H1 (cell line): ENCODE data around the gene CCL7. TPM values are rescaled to one million over a fixed set of nuclear protein-coding genes. Genes with fewer than 3 reads are reported as not detected.

Experiments
- CTCF ChIA-PET: fragments of 300-600 bp; sonication (Branson Sonifier 250); formaldehyde crosslinking; loops from one replicate; lab custom pipeline; 2021; ENCODE audit not compliant: partially characterized antibody; lab: Charles Lee
- POLR2A ChIA-PET: fragments of 300-600 bp; sonication (Branson Sonifier 250); formaldehyde crosslinking; loops from one replicate; lab custom pipeline; 2021; ENCODE audit warnings: inconsistent platforms; ENCODE audit not compliant: partially characterized antibody; lab: Charles Lee
- DNase-seq, 2 experiments: peaks; one replicate each; pipeline versions ENCODE4 v3.0.0 to v3.0.0-alpha.2; 2010 to 2022; ENCODE audit warnings: low spot score in 2 of 2, low read depth in 1 of 2, mixed read lengths in 1 of 2
- FAIRE-seq: peaks from 2 replicates; lab custom pipeline; 2011; peaks lifted over from hg19 to GRCh38; lab: Jason Lieb, UNC
- H2AFZ ChIP-seq: 2 replicates; pipeline ENCODE4 v1.8.1; 2012; ENCODE audit warnings: low read length, inconsistent platforms
- H2AK5ac ChIP-seq: 2 replicates; pipeline ENCODE4 v1.6.1; 2013; ENCODE audit warnings: low read depth, low read length
- H2BK120ac ChIP-seq: replicated peaks from 2 replicates; pipeline ENCODE3; 2013; ENCODE audit warnings: low read depth, low read length, inconsistent platforms
- H2BK12ac ChIP-seq: 2 replicates; pipeline ENCODE4 v1.6.1; 2013; ENCODE audit warnings: low read depth, low read length
- H2BK15ac ChIP-seq: 2 replicates; pipeline ENCODE4 v1.6.1; 2013; ENCODE audit warnings: low read length
- H2BK20ac ChIP-seq: 2 replicates; pipeline ENCODE4 v1.6.1; 2013; ENCODE audit warnings: low read length
- H2BK5ac ChIP-seq: 2 replicates; pipeline ENCODE4 v1.6.1; 2013; ENCODE audit warnings: low read depth, low read length
- H3K14ac ChIP-seq: 2 replicates; pipeline ENCODE4 v1.6.1; 2013; ENCODE audit warnings: inconsistent platforms; ENCODE audit not compliant: insufficient read length
- H3K18ac ChIP-seq: 2 replicates; pipeline ENCODE4 v1.6.1; 2013; ENCODE audit warnings: low read length; ENCODE audit errors: extremely low read depth
- H3K23ac ChIP-seq: 2 replicates; pipeline ENCODE4 v1.6.1; 2013; ENCODE audit warnings: inconsistent platforms; ENCODE audit not compliant: insufficient read length
- H3K23me2 ChIP-seq: 2 replicates; pipeline ENCODE4 v1.6.1; 2013; ENCODE audit warnings: low read depth, low read length
- H3K27ac ChIP-seq: 2 replicates; pipeline ENCODE4 v1.6.1; 2011; ENCODE audit warnings: low read depth, low read length, inconsistent platforms
- H3K27me3 ChIP-seq, 4 experiments: replicated peaks in 1 of 4; 1 replicate in 1 of 4; 2 replicates in 3 of 4; pipeline versions ENCODE4 v1.6.1 to v1.8.1; 2011 to 2013; ENCODE audit warnings: low read length in 3 of 4, mild to moderate bottlenecking in 3 of 4, inconsistent platforms in 2 of 4, mixed read lengths in 2 of 4, moderate library complexity in 1 of 4; ENCODE audit not compliant: control insufficient read depth in 3 of 4, insufficient read depth in 3 of 4; ENCODE audit errors: extremely low read depth in 1 of 4
- H3K36me3 ChIP-seq, 4 experiments: 2 replicates each; pipeline versions ENCODE4 v1.6.1 to v1.8.1; 2011 to 2013; ENCODE audit warnings: mild to moderate bottlenecking in 4 of 4, low read length in 3 of 4, moderate library complexity in 2 of 4, control low read depth in 1 of 4, inconsistent platforms in 1 of 4; ENCODE audit not compliant: insufficient read depth in 4 of 4, control insufficient read depth in 2 of 4
- H3K4ac ChIP-seq: replicated peaks from 2 replicates; pipeline ENCODE3; 2013; ENCODE audit warnings: low read length, low read depth, mixed read lengths, inconsistent platforms; ENCODE audit not compliant: insufficient read length
- H3K4me1 ChIP-seq, 4 experiments: replicated peaks in 1 of 4; 1 replicate in 1 of 4; 2 replicates in 3 of 4; pipeline versions ENCODE4 v1.6.1 to v1.8.1; 2011 to 2013; ENCODE audit warnings: low read length in 3 of 4, inconsistent platforms in 2 of 4, mixed read lengths in 1 of 4; ENCODE audit not compliant: insufficient read depth in 4 of 4, control insufficient read depth in 3 of 4
- H3K4me2 ChIP-seq, 2 experiments: 2 replicates each; pipeline versions ENCODE4 v1.6.1 to v1.8.1; 2011 to 2013; ENCODE audit warnings: low read depth in 2 of 2, low read length in 2 of 2, control low read depth in 1 of 2, inconsistent platforms in 1 of 2, mild to moderate bottlenecking in 1 of 2; ENCODE audit not compliant: insufficient read depth in 1 of 2
- H3K4me3 ChIP-seq, 4 experiments: fragments of 200-600, 300-600 bp in 1 of 4; sonication (generic), shearing (Covaris generic), sonication (Bioruptor Twin) in 1 of 4; 2 replicates each; pipeline versions ENCODE4 v1.5.1 to v1.8.1; 2011 to 2016; ENCODE audit warnings: low read length in 4 of 4, low read depth in 3 of 4, control low read depth in 2 of 4, inconsistent platforms in 2 of 4, mild to moderate bottlenecking in 2 of 4, mixed read lengths in 1 of 4, moderate library complexity in 1 of 4; ENCODE audit not compliant: insufficient read depth in 2 of 4; ENCODE audit errors: extremely low read depth in 1 of 4
- H3K56ac ChIP-seq: replicated peaks from 2 replicates; pipeline ENCODE3; 2013; ENCODE audit warnings: low read depth, mild to moderate bottlenecking, mixed read lengths, low read length, inconsistent platforms; ENCODE audit not compliant: insufficient read length
- H3K79me1 ChIP-seq: 2 replicates; pipeline ENCODE4 v1.6.1; 2013; ENCODE audit warnings: low read depth, low read length, control low read depth
- H3K79me2 ChIP-seq, 2 experiments: 2 replicates each; pipeline versions ENCODE4 v1.6.1 to v1.8.1; 2012 to 2013; ENCODE audit warnings: low read length in 2 of 2, mild to moderate bottlenecking in 2 of 2, inconsistent platforms in 1 of 2; ENCODE audit not compliant: insufficient read depth in 2 of 2, control insufficient read depth in 1 of 2
- H3K9ac ChIP-seq, 4 experiments: replicated peaks in 1 of 4; 1 replicate in 1 of 4; 2 replicates in 3 of 4; pipeline versions ENCODE4 v1.6.1 to v1.8.1; 2011 to 2013; ENCODE audit warnings: low read depth in 3 of 4, low read length in 3 of 4, control low read depth in 2 of 4, mild to moderate bottlenecking in 2 of 4, moderate library complexity in 2 of 4, inconsistent platforms in 1 of 4; ENCODE audit errors: extremely low read depth in 1 of 4
- H3K9me3 ChIP-seq, 2 experiments: 2 replicates each; pipeline versions ENCODE4 v1.6.1 to v1.8.1; 2012 to 2013; ENCODE audit warnings: mild to moderate bottlenecking in 2 of 2, moderate library complexity in 2 of 2, control low read depth in 1 of 2, inconsistent platforms in 1 of 2, low read depth in 1 of 2, low read length in 1 of 2, mixed read lengths in 1 of 2; ENCODE audit not compliant: insufficient read depth in 2 of 2
- H4K20me1 ChIP-seq, 2 experiments: replicated peaks in 1 of 2; 2 replicates each; pipeline versions ENCODE3 to v1.8.1; 2011 to 2013; ENCODE audit warnings: inconsistent platforms in 2 of 2, low read length in 2 of 2, mild to moderate bottlenecking in 1 of 2; ENCODE audit not compliant: insufficient read depth in 2 of 2, control insufficient read depth in 1 of 2
- H4K5ac ChIP-seq: 2 replicates; pipeline ENCODE4 v1.6.1; 2013; ENCODE audit warnings: low read length, low read depth, mixed read lengths, inconsistent platforms; ENCODE audit not compliant: insufficient read length
- H4K8ac ChIP-seq: 2 replicates; pipeline ENCODE4 v1.8.0; 2013; ENCODE audit warnings: mild to moderate bottlenecking, moderate library complexity, low read length, inconsistent platforms; ENCODE audit not compliant: insufficient read depth; ENCODE audit errors: extremely low read depth
- H4K91ac ChIP-seq: replicated peaks from 2 replicates; pipeline ENCODE3; 2013; ENCODE audit warnings: low read length, mixed read lengths, inconsistent platforms; ENCODE audit not compliant: insufficient read length
- ATF3 ChIP-seq: IDR thresholded peaks from 2 replicates; pipeline ENCODE4 v1.6.1; 2011; ENCODE audit warnings: low read depth, mild to moderate bottlenecking, low read length; ENCODE audit not compliant: insufficient read depth
- GABPA ChIP-seq: IDR thresholded peaks from 2 replicates; pipeline ENCODE4 v1.6.1; 2011; ENCODE audit warnings: mild to moderate bottlenecking, low read length, moderate library complexity, borderline replicate concordance; ENCODE audit not compliant: insufficient read depth
- KDM1A ChIP-seq: fragments of 200-600, 300-600 bp; sonication (generic); IDR thresholded peaks from 2 replicates; pipeline ENCODE4 v1.7.1; 2016; ENCODE audit warnings: mild to moderate bottlenecking, low read length, borderline replicate concordance
- KDM4A ChIP-seq: IDR thresholded peaks from one replicate; pipeline ENCODE4 v1.7.1; 2012; ENCODE audit warnings: low read depth, mild to moderate bottlenecking, moderate library complexity, low read length, inconsistent platforms; ENCODE audit not compliant: severe bottlenecking
- NRF1 ChIP-seq: IDR thresholded peaks from 2 replicates; pipeline ENCODE4 v1.6.1; 2011; ENCODE audit warnings: mild to moderate bottlenecking, low read depth, low read length, improper control_type of control experiment
- POLR2A ChIP-seq, 2 experiments: IDR thresholded peaks; 1 replicate in 1 of 2; 2 replicates in 1 of 2; pipeline ENCODE4 v1.6.1; 2011; ENCODE audit warnings: low read depth in 2 of 2, low read length in 2 of 2, mild to moderate bottlenecking in 2 of 2; ENCODE audit errors: control extremely low read depth in 1 of 2
- POU5F1 ChIP-seq: IDR thresholded peaks from 2 replicates; pipeline ENCODE4 v1.6.1; 2011; ENCODE audit warnings: low read depth, mild to moderate bottlenecking, low read length, moderate library complexity
- SAP30 ChIP-seq: fragments of 300-600 bp; sonication (generic); IDR thresholded peaks from 2 replicates; pipeline ENCODE4 v1.7.1; 2012; ENCODE audit warnings: low read length, moderate library complexity, mild to moderate bottlenecking, inconsistent platforms; ENCODE audit not compliant: insufficient read depth, insufficient replicate concordance
- SIN3A ChIP-seq, 2 experiments: IDR thresholded peaks in 1 of 2; conservative IDR thresholded peaks in 1 of 2; 2 replicates each; pipeline ENCODE4 v1.6.1; 2011 to 2012; ENCODE audit warnings: low read length in 2 of 2, improper control_type of control experiment in 1 of 2, low read depth in 1 of 2, mild to moderate bottlenecking in 1 of 2
- SUZ12 ChIP-seq: fragments of 200-600 bp; sonication (generic); IDR thresholded peaks from 2 replicates; pipeline ENCODE4 v1.6.1; 2012; ENCODE audit warnings: mild to moderate bottlenecking, inconsistent platforms, low read length, moderate library complexity, mixed read lengths
- WGBS, 2 experiments: shearing (Covaris generic) in 1 of 2; methylation state at CpG; one replicate each; pipeline versions ENCODE4 v1.1.6 to v1.1.7; 2013 to 2015; ENCODE audit warnings: low lambda C conversion rate in 2 of 2, mixed read lengths in 2 of 2, inconsistent platforms in 1 of 2, low coverage in 1 of 2, missing lambda C conversion rate in 1 of 2; ENCODE audit not compliant: insufficient replicate concordance in 2 of 2, insufficient coverage in 1 of 2, insufficient read length in 1 of 2; ENCODE audit errors: extremely low coverage in 1 of 2, missing lambda C conversion rate in 1 of 2; 5-methylcytosine and 5-hydroxymethylcytosine counted together
- polyA plus RNA-seq, 7 experiments: library from polyadenylated mRNA; depleted of rRNA in 3 of 7; stranded (reverse) in 5 of 7; unstranded in 2 of 7; fragments of >200 nt in 5 of 7; fragments of 200-250 nt in 2 of 7; gene quantifications; 1 replicate in 5 of 7; 2 replicates in 1 of 7; 4 replicates in 1 of 7; pipeline versions ENCODE4 v1.2.1 to v1.2.3, GENCODE V29; 2011 to 2013; ENCODE audit warnings: missing spikeins in 2 of 7, mixed read lengths in 2 of 7
- total RNA-seq: library from RNA; stranded (reverse); fragmentation: NEBNext Ultra II Directional; extraction: Animal tissue kit (Norgen Biotek cat#: 25700); gene quantifications from 2 replicates; pipeline ENCODE4 v1.2.1, GENCODE V29; 2021
- TF ChIP-seq, protein P1 (sequence below): IDR thresholded peaks from 2 replicates; pipeline ENCODE4 v1.6.1; 2011; ENCODE audit warnings: low read length, improper control_type of control experiment

CCL7 gene
- total and polyA plus RNA-seq, 2 of the 8 experiments (the other 6 are each of a cell fraction or from before 2014, with no cell fraction given), result not detected

DNA sequence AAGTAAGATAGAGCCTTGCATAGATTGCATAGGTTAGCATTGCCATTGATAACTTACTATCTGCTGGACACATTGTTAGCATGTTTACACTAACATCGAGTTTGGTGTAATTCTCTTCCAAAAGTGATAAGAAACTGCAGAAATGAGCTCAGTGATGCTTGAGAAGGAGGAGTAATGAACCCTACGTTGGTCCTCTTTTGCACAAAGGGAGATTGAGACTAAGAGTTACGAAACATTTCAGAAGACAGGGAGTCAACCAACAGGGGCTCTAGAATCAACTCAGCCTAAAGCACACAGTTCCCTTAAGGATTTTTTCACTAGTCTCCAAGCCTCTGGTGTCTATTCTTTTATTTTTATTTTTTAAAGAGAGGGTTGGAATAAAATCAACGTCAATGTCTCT lies 6.8 kb downstream of the CCL7 start:
- Histone ChIP-seq H3K14ac (no peak overlapping the region), H2AFZ (0 out of 2 replicates have a peak overlapping the region, but pooled peaks have one; percentile 12), H4K91ac (no peak overlapping the region), H3K4me1 (no peaks in the 10 kb centered on the region; a peak in 1 of 7 replicates), H2BK12ac (no peak overlapping the region), H3K79me1 (no peaks in the 10 kb centered on the region), H3K79me2 (no peaks in the 10 kb centered on the region), H3K4ac (no peak overlapping the region), H4K20me1 (no peaks in the 10 kb centered on the region), H3K18ac (no peak overlapping the region), H3K9ac (no peak overlapping the region), H4K5ac (no peak overlapping the region), H2BK15ac (no peak overlapping the region), H2AK5ac (no peak overlapping the region), H3K56ac (no peak overlapping the region), H3K23me2 (no peaks in the 10 kb centered on the region), H3K4me3 (no peak overlapping the region), H3K9me3 (no peaks in the 10 kb centered on the region), H3K27me3 (no peaks in the 10 kb centered on the region), H3K23ac (no peak overlapping the region), H2BK20ac (no peak overlapping the region), H3K36me3 (no peaks in the 10 kb centered on the region), H3K4me2 (no peak overlapping the region), H2BK5ac (no peak overlapping the region), H2BK120ac (no peak overlapping the region), H3K27ac (no peak overlapping the region), H4K8ac (no peak overlapping the region)
- 91% methylated on average over 4 of the region's 4 CpGs; no CpG with 5 or more reads in 1 of the 2 experiments for WGBS, 2 experiments
- ChIA-PET POLR2A (interaction anchor here (0.6 kb wide), 1 partner anchor 786 kb away, joined by 4 read pairs; no protein-coding TSS in a partner anchor), CTCF (interaction anchor here (1.3 to 1.8 kb wide), 2 partner anchors 21 to 80 kb away, joined by 3 read pairs; no protein-coding TSS in a partner anchor)
- DNase-seq (no peak), FAIRE-seq (peak; percentile 7)
- TF ChIP-seq NRF1, result no peak
- no peak for TF ChIP-seq KDM1A
- TF ChIP-seq SAP30, result no peak
- TF ChIP-seq KDM4A, result no peak
- TF ChIP-seq SIN3A (conservative IDR thresholded peaks at IDR 0.05 in 1 of 2, IDR thresholded peaks at IDR 0.05 in 1 of 2; ENCODE audit: low read depth in 1 of 2, low read length in 2 of 2), result no peak
- no peak for TF ChIP-seq POU5F1
- TF ChIP-seq, protein P1, sequence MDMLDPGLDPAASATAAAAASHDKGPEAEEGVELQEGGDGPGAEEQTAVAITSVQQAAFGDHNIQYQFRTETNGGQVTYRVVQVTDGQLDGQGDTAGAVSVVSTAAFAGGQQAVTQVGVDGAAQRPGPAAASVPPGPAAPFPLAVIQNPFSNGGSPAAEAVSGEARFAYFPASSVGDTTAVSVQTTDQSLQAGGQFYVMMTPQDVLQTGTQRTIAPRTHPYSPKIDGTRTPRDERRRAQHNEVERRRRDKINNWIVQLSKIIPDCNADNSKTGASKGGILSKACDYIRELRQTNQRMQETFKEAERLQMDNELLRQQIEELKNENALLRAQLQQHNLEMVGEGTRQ, result no peak
- TF ChIP-seq ATF3, result no peak
- TF ChIP-seq GABPA, result no peak
- TF ChIP-seq POLR2A (IDR thresholded peaks at IDR 0.05; ENCODE audit: control extremely low read depth in 1 of 2, low read depth in 2 of 2, low read length in 2 of 2), result no peak
- TF ChIP-seq SUZ12, result no peak
